HG02798 (cell line): Measurements from ENCODE around the gene SCD.
"Not testable (repeated sequence)": the region's sequence is repeated elsewhere in the genome, so short reads cannot be mapped to it uniquely, and the experiment has no call there.

Experiments used
- ATAC-seq: cut with Tn5 transposase; IDR thresholded peaks from one replicate; pipeline ENCODE4 v1.9.1; 2021; ENCODE audit warnings: mild to moderate bottlenecking; ENCODE audit not compliant: unreplicated experiment, poor library complexity

SCD gene

DNA sequence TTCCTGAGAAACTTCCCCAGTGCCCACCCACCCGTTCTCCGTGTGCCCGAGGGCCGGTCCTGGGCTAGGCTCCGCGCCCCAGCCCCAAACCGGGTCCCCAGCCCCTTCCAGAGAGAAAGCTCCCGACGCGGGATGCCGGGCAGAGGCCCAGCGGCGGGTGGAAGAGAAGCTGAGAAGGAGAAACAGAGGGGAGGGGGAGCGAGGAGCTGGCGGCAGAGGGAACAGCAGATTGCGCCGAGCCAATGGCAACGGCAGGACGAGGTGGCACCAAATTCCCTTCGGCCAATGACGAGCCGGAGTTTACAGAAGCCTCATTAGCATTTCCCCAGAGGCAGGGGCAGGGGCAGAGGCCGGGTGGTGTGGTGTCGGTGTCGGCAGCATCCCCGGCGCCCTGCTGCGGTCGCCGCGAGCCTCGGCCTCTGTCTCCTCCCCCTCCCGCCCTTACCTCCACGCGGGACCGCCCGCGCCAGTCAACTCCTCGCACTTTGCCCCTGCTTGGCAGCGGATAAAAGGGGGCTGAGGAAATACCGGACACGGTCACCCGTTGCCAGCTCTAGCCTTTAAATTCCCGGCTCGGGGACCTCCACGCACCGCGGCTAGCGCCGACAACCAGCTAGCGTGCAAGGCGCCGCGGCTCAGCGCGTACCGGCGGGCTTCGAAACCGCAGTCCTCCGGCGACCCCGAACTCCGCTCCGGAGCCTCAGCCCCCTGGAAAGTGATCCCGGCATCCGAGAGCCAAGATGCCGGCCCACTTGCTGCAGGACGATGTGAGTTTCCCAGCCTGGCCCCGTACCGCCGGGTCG lies at the start of gene SCD:
TSS of gene SCD (plus strand) at position 469 of the 803 bp plus-strand sequence. CDS start at position 741, 272 bp downstream.
- peak; percentile 93 for ATAC-seq

- ATAC-seq: no peak
Observed at GRCh38 chr10:100297242-100297641, 49.8 kb upstream of the SCD start.

- ATAC-seq: not testable (repeated sequence)
Observed at GRCh38 chr10:100301123-100301522, 45.9 kb upstream of the SCD start.

- ATAC-seq: no peak
Observed at GRCh38 chr10:100303724-100304319, 43.2 kb upstream of the SCD start.

DNA sequence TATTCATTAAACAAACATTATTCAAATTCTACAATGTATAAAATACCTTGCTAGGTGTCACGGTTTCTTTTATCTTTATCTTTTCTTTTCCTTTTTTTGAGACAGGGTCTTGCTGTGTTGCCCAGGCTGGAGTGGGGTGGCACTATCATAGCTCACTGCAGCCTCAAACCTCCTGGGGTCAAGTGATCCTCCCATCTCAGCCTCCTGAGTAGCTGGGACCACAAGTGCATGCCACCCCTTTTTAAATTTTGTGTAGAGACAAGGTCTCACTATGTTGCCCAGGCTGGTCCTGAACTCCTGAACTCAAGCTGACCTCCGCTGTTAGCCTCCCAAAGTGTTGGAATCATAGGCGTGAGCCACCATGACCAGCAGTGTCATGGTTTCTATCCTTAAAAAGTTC lies 42.6 kb upstream of the SCD start:
- ATAC-seq: no peak

DNA sequence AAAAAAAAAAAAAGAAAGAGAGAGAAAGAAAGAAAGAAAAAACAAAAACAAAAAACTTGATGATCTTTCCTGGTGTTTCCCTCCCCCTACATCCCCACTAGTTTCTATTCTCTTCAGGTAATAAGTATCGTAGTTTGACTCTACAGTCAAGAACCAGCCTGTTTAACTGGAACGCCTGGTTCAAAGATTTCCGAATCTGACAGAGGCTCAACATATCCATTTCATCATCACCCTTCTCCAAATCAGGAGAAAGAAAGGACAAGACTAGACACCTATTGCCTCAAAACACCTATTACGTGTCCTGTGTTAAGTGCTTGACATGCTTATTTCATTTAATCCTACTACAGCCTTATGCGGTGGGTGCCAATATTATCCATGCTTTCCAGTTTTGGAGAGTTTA lies 40.2 kb upstream of the SCD start:
- no peak for ATAC-seq

DNA sequence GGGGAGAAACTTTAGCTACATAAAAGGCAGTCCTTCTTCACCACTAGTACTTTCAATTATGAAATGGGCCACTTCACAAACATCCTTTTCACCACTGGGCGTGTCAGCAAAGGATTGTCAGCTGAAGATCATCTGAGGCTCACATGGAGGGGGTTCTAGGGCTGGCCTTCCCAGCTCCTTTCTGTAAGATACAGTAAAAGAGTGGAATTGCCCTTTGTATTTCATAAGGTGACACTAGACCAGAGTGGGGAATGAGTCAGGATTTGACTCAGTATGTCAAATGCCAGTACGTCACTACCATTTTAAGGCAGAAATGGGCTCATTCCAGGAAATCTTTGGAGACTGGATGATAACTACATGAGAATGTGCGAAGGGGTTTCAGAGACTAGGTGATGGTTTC lies 39.3 kb upstream of the SCD start:
- ATAC-seq: no peak

DNA sequence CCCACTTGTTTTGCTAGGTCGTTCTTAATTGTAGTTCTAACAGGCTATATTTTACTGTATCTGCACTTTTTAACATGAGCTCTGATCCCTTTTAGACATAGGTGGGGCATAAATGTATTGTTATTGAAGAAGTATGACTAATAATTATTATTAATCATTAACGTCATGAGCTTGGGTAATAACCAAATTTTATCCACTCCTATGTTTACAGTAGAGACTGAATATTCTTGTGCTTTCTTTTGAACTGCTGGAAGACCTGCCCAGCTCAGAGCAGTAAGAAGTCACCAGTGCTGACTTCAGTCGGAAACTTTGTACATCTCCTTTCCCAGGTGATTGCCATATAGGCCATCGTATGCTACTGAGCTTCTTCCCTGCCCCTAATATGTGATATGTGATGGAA lies 35.7 kb upstream of the SCD start:
- no peak for ATAC-seq

DNA sequence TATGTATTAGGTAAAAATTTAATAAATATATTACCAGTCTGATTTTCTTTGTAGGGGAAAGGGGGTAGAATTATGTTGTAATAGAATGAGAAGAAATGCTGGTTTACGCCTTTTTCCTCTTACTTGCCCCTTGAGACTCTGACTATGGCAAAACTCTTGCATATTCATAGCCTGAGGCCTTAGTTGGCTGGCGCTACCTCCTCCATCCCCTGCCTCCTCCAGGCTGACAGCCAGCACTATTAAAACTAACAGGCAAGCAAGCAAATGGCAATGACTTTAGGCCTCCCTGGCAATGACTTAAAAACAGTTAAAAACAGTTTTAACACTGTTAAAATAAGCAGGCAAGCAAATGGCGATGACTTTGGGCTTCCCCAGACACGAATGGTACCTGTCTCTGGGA lies 31.4 kb upstream of the SCD start:
- ATAC-seq: no peak

DNA sequence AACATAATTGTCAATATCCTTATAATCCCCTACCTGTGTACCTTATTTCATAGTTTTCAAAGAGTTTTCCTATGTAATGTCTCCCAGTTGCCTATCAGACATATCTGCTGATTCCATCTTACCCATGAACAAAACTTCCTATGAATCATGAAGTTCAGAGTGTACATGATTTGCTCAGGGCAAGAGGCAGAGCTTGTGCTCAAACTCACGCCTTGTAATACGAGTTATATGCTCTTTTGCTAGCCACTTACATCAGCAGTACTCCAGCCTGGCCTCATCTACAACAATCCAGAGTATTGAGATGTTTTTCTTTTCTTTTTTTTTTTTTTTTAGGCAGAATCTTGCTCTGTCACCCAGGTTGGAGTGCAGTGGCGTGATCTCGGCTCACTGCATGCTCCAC lies 28.8 kb upstream of the SCD start:
- no peak for ATAC-seq

- no peak for ATAC-seq
Observed at GRCh38 chr10:100319707-100320402, 27.2 kb upstream of the SCD start.

DNA sequence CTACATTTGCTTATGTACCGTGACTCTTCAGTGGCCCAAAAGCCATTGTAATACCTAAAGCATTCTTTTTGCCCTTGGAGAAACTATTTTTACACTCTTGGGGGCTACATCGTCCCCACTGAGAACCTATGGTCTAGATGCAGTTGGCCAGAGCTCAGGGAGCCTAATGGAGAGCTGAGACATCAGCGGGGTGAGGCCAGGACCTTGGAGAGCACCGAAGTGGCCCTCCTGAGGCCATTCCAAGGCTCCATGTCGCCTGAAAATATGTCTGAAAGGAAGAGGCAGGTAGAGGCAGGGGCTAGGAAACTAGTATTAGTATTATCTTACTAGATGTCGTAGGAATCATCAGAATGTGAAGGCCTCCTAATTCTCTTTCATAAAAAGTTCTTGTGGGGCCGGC lies 21.9 kb upstream of the SCD start:
- ATAC-seq: no peak

GRCh38 chr10:100327007-100327717 lies 19.9 kb upstream of the SCD start:
- ATAC-seq: peak; percentile 97

DNA sequence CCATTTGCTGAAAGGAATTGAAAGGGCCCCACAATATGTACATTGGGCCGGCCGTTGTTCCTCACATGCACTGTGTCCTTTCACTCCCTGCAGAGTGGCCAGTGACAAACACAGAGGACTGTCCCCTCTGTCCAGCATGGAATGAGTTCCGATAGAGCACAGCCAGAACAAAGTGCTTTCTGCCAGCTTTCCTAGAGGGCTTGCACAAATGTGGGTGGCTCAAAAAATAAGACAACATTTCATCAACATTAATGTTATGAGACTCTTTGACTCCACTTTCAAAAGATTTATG lies 19.4 kb upstream of the SCD start:
- ATAC-seq: no peak

DNA sequence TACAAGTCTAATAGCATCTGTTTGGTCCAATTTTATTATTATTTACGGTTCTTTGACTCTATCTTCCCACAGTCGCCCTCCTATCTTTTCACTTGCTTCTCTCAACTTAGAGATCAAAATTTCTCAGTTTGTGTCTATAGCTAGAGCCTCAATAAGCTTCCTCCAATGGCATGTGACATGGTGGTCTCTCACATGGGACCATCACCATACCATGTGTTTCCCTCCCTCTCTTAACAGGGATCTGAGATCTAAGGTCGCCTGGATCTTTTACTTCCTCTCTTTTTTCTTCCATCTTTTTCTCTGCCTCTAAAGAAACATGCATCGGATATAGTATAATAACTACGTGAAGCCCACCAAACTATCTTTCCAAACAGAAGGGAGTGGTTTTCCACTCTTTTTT lies 18.8 kb upstream of the SCD start:
- no peak for ATAC-seq

- ATAC-seq: no peak
Observed at GRCh38 chr10:100330079-100330478, 17.0 kb upstream of the SCD start, which contains the start of gene PKD2L1. Gene PKD2L1, minus strand, starts transcription at chr10:100330228. Its CDS starts 125 bp downstream, at chr10:100330103.

GRCh38 chr10:100333106-100333505 lies 13.9 kb upstream of the SCD start:
- no peak for ATAC-seq

GRCh38 chr10:100333661-100334440 lies 13.2 kb upstream of the SCD start:
- ATAC-seq: no peak

DNA sequence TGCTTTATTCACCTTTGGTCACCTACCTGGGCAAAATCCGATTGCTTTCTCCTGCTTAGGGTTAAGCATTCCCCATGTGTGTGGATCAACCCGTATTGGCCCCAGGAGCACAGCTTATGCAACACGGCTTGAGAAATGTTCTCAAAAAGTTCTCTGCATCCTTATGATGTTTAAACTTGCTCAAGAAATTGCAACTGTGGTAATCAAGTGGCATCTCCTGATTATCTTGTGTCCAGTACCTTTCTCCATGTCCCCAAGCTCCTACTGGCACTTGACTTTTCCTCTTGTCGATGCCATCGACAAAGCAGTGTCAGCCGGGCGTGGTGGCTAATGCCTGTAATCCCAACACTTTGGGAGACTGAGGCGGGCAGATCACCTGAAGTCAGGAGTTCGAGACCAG lies 12.3 kb upstream of the SCD start:
- no peak for ATAC-seq

- peak; percentile 73 for ATAC-seq
Observed at GRCh38 chr10:100338434-100339036, 8.5 kb upstream of the SCD start.
